Measurements from ENCODE around the gene ANKRD12. TPM values are rescaled to one million over a fixed set of nuclear protein-coding genes. Genes with fewer than 3 reads are reported as not detected.
"Not testable (repeated sequence)": the region's sequence is repeated elsewhere in the genome, so short reads cannot be mapped to it uniquely, and the experiment has no call there.

The ANKRD12 gene
- polyA plus RNA-seq, 3 donors: 29.2 to 33.9 (median 32.8) TPM

DNA sequence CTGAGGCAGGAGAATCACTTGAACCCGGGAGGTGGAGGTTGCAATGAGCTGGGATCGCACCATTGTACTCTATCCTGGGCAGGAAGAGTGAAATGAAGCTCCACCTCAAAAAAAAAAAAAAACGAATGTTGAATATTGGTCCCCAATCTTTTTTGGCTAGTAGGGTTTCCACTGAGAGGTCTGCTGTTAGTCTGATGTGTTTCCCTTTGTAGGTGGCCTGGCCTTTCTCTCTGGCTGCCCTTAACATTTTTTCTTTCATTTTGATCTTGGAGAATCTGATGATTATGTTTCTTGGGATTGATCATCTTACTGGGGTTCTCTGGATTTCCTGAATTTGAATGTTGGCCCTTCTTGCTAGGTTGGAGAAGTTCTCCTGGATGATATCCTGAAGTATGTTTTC, 35.3 kb downstream of the ANKRD12 start:
- DNase-seq (ENCODE audit: extremely low read depth in 1 of 11, low read depth in 9 of 11, low spot score in 4 of 11): not testable (repeated sequence)

DNA sequence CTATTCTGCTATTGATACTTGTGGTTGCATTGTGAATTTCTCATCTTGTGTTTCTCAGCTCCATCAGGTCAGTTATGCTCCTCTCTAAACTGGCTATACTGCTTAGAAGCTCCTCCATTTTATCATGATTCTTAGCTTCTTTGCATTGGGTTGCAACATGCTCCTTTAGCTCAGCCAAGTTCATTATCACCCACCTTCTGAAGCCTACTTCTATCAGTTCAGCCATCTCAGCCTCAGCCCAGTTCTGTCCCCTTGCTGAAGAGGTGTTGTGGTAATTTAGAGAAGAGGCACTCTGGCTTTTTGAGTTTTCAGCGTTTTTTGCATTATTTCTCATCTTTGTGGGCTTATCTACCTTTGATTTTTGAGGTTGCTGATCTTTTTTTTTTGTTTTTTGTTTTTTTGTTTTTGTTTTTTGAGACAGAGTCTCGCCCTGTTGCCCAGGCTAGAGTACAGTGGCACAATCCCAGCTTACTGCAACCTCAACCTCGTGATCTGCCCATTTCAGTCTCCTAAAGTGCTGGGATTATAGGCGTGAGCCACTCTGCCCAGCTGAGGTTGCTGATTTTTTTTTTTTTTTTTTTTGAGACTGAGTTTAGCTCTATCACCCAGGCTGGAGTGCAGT, 36.0 kb downstream of the ANKRD12 start:
- no peak for DNase-seq (ENCODE audit: extremely low read depth in 1 of 11, low read depth in 9 of 11, low spot score in 4 of 11)

DNA sequence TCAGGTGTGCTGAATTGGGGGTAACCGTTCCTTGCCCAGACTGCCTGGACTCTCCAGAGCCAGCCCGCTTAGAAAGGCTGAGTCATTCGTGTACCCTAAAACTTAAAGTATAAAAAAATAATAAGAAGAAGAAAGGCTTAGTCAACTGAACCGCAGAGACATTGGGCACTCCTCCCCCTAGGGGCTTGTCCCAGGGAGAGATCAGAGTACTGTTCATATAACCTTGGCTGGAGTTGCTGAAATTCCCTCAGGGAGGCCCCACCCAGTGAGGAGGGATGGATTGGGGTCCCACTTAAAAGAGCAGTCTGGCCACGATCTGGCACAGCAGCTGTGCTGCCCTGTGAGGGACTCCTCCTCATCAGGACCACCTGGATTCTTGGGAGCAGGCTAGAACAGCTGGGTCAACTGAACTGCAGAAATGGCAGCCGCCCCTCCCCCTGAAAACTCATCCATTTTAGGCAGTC, 37.2 kb downstream of the ANKRD12 start:
- no peak for DNase-seq (ENCODE audit: extremely low read depth in 1 of 11, low read depth in 9 of 11, low spot score in 4 of 11)

DNA sequence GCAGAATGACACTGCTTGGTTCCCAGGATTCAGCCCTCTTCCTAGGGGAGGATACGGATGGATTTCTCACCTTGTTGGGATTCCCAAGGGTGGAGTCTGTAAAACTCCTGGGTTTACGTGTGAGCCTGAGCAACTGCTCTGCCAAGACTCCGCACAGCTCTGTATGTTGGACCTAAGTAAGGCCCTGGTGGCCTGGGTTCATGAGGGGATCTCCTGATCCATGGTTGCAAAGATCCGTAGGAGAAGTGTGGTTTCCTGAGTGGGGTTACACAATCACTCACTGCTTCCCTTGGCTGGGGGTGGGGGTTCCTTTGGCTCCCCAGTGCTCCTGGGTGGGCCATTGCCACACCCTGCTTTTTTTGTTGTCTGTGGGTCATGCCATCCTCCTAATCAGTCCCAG, 37.7 kb downstream of the ANKRD12 start:
- DNase-seq (ENCODE audit: extremely low read depth in 1 of 11, low read depth in 9 of 11, low spot score in 4 of 11): no peak

DNA sequence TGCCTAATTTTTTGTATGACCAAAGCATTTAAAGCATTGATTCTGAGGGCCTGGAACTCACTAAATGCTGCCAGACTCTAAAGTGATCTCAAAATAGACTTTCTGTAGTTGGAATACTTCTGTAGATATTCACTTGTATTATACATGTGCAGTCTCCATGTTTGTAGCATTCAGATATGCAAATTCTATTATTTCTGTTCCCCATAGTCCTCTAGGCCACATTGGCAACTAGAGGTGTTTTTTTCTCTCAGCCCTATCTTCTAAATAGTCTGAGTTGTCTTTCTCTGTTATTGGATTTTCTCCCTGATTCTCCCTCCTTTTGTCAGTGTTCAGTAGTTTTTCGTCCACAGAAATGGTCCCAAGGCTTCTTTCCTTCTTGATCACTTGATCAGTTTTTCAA, 38.5 kb downstream of the ANKRD12 start:
- DNase-seq (ENCODE audit: extremely low read depth in 1 of 11, low read depth in 9 of 11, low spot score in 4 of 11): no peak

DNA sequence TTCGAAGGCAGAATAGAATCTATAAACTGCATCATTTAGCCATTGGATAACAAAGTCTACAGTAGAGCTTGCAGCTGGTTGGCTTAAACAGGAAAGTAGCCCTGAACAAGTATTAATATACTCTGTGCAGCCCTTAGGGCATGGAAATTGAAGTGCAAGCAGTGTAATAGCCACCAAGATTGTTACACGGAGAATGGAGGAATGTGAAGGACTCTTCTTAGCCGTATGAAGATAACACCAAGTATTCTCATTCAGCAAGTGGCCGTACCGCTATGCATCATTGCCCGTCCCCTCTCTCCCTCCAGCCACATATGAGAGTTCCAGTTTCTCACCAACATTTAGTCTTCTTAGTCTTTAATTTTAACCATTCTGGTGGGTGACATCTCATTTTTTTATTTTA, 40.5 kb downstream of the ANKRD12 start:
- DNase-seq (ENCODE audit: extremely low read depth in 1 of 11, low read depth in 9 of 11, low spot score in 4 of 11): no peak

DNA sequence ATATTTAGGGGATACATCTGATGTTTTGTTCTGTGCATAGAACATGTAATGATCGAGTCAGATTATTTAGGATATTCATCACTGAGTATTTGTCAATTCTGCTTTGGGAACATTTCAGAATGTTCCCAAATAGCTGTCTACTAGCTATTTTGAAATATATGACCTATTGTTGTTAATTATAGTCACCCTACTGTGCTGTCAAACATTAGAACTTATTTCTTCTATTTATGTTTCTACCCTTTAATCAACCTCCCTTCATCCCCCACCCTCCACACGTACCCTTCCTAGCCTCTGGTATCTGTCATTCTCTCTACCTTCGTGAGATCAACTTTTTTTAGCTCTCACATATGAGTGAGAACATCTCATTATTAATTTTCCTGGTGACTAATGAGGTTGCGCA, 40.9 kb downstream of the ANKRD12 start:
- no peak for DNase-seq (ENCODE audit: extremely low read depth in 1 of 11, low read depth in 9 of 11, low spot score in 4 of 11)

DNA sequence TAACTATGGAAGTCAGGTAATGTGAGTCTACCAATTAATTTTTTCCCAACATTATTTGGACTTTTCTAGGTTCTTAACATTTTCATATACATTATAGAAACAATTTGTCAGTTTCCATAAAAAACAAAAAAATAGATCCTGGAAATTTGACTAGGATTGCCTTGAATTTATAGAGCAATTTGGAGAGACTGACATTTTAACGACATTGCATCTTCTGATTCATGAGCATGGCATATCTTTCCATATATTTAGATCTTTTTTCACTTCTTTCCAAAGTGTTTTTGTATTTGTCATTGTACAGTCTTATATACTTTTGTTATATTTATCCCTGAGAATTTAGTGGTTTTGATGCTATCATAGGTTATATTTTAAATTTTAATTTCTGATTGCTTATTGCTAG, 42.0 kb downstream of the ANKRD12 start:
- no peak for DNase-seq (ENCODE audit: extremely low read depth in 1 of 11, low read depth in 9 of 11, low spot score in 4 of 11)

DNA sequence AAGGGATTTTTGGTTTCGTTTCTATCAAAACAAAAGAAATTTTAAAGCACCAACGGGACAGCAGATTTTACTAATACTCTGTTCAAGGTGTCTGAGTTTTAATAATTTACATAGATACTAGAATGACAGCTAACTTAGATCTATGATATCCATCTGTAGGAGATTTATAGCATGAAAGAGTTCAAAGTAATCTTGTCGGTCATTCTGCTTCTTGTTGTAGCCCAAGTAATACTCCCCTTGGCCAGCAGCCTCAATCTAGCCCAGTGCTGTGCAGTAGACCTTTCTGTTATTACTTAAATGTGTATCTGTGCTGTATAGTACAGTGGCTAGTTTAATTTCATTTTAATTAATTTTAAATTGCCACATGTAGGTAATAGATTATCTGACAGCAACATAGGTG, 44.7 kb downstream of the ANKRD12 start:
- DNase-seq (ENCODE audit: extremely low read depth in 1 of 11, low read depth in 9 of 11, low spot score in 4 of 11): no peak

DNA sequence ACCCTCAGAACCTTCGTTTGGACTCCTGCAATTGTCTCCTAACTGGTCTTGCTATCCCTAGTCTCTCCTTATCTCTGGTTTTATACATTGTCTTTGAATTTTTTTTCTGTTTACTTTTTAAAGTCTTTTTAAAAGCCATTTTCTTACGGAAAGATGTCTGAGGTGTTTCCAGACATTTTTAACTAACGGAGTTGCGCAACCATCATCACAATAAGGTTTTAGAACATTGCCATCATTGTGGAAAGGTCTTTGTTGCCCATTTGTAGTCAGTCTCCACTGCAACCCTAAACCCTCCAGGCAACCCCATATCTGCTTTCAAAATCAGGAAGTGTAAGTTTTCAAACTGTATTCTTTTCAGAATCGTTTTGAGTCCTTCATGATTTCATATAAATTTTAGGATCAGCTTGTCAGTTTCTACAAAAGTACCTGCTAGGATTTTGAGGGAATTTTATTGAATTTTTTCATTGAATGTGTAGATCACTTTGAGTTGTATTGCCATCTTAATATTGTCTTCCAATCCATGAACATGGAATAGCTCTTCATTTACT, 46.3 kb downstream of the ANKRD12 start:
- no peak for DNase-seq (ENCODE audit: extremely low read depth in 1 of 11, low read depth in 9 of 11, low spot score in 4 of 11)

DNA sequence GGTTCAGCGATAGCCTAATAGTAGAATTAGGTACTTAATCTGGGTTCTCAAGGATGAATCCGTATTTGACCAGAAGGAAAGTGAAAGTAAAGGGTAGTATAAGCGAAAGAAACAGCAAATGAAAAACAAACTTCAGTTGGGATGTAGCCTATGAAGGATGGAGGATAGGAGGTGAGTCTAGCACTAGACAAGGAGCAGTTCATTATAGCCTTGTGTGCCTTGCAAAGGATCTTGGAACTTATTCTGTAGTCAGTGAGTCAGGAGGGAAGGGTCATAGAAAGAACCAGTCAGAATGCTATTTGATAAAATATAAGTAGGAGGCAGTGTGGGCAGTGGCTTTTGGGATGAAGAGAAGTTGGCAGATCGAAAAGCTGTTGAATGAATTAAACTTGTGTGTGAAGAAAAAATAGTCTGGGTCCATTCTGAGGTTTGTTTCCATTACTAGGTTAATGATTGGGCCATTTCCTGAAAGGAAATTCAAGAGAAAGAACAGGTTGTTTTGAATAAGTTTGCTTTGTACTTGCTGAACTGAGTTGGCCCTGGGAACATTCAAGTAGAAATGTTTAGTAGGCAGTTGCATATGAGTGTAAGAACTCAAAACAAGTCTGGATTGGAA, 48.5 kb downstream of the ANKRD12 start:
- no peak for DNase-seq (ENCODE audit: extremely low read depth in 1 of 11, low read depth in 9 of 11, low spot score in 4 of 11)

DNA sequence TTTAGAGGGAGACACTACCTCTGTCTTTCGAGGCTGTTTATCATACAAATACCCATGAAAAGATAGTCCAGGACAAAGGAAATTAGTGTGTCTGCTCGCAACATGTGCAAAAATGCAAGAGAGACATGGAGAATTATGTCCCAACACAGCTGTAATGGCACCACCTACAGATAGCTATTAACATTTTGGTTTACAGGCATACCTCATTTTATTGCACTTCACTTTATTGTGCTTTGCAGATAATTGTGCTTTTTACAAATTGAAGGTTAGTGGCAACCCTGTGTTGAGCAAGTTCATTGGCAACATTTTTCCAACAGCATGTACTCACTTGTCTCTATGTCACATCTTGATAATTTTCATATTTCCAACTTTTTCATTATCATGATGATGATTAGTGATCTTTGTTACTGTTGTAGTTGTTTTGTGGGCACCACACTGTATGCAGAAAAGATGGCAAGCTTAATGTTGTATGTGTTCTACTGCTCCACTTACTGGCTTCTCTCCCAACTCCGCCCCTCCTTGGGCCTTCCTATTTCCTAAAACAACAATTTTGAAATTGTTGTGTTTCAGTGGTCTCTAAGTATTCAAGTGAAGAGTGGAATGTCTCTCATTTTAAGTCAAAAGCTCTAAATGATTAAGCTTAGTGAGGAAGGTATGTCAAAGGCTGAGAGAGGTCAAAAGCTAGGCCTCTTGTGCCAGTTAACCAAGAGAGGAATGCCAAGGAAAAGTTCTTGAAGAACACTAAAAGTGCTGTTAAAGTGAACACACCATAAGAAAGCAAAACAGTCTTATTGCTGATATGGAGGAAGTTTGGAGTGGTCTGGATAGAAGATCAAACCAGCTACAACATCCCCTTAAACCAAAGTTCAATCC, 52.0 kb downstream of the ANKRD12 start:
- DNase-seq (ENCODE audit: extremely low read depth in 1 of 11, low read depth in 9 of 11, low spot score in 4 of 11): no peak

DNA sequence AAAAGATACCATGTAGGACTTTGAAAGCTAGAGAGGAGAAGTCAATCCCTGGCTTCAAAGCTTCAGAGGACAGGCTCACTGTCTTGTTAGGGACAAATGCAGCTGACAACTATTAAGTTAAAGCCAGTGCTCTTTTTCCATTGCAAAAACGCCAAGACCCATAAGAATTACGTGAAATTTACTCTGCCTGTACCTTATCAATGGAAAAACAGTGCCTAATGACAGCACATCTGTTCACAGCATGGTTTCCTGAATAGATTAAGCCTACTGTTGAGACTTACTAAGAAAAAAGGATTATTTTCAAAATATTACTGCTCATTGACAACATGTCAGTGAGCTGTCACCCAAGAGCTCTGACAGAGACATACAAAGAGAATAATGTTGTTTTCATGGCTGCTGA, 52.9 kb downstream of the ANKRD12 start:
- no peak for DNase-seq (ENCODE audit: extremely low read depth in 1 of 11, low read depth in 9 of 11, low spot score in 4 of 11)

DNA sequence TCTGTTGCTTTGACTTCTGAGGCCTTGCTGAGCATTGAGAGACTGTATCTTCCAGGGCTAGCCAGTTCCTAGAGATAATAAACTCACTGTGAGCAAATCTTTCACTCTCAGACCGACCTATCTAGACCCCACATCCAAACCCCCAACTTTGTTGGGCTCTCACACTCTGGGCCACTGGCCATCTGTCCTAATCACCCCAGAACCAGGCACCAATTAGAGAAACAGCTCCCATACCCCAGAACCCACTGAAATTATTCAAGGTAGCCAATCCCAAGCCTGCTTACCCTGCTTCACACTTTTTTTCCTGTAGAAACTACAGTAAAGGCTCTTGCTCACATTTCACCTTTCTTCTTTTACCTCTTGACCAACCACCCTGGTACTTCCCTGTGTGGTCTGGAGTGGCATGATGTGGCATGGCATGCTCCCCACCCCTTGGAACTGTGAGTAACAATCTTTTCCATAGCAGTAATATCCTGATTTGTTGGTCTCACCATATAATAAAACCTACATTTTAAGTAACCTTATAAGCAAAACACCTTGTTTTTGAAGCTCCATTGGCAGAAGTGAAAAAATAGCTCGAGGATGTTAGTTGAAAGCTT, 55.2 kb downstream of the ANKRD12 start:
- DNase-seq (ENCODE audit: extremely low read depth in 1 of 11, low read depth in 9 of 11, low spot score in 4 of 11): no peak

DNA sequence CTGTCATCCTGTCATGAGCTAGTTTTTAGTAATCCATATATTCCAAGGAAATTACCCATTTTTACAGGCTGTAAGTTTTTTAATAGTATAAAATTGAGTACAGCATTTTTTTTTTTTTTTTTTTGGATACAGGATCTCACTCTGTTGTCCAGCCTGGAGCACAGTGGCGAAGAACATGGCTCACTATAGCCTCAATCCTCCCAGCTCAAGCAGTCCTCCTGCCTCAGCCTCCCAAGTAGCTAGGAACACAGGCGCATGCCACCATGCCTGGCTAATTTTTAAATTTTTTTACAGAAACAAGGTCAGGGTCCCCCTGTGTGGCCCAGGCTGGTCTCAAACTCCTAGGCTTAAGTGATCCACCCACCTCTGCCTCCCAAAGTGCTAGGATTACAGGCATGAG, 56.5 kb downstream of the ANKRD12 start:
- DNase-seq (ENCODE audit: extremely low read depth in 1 of 11, low read depth in 9 of 11, low spot score in 4 of 11): no peak

DNA sequence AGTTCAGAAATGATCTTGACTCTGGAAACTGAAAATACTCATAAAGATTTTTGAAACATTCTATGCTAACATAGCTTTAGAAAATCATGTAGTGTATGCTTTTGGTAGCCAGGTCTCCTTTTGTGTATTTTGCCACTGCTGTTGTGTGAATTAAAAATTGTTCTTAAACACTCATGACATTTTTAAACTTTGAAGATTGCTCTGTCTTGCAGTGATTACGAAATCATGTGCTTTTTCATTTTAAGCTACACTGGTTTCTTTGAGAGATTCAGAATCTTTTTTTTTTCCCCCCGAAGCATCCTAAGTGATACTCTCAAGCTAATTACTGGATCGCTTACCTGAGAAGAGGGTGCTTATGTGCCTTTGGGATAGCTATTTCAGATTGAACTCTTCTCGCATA, 60.0 kb downstream of the ANKRD12 start:
- DNase-seq (ENCODE audit: extremely low read depth in 1 of 11, low read depth in 9 of 11, low spot score in 4 of 11): no peak

DNA sequence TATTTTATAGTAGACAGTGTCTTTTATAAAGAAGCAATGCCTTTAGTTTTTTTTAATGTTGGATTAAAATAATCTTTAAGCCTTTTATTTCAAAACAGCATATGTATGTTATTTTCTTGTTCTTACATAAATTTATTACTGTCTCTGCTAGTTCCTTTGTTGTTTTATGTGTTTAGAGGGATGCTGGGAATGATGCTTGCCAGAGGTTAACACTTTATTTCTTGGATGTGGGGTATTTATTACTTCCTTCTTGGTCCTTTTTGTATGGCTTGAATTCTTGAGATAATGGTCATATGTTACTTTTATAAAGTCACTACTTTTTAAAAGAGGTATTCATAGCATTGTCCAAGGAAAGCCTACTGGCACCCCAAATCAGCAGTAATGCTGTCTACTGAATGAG, 63.1 kb downstream of the ANKRD12 start:
- peak in 6 of 11 donors; percentile 6 to 54 (median 32) for DNase-seq (ENCODE audit: extremely low read depth in 1 of 11, low read depth in 9 of 11, low spot score in 4 of 11)

DNA sequence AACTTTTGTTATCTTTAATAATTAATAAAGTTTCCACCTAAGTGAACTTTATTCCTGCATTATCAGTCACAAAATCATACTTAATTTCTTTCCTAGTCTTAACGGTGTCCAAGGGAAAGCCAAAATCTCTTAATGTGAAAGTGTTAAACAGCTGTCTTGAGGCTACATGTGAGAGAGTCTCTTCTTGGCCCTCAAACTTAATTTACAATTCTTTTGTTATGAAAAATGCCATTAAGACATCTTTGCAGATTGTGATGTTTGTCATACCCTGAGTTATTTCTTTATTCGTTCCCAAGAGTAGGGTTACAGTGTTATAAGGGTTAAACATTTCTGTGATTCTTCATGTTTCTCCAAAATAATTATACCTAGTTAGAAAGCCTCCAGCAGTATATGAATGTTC, 64.6 kb downstream of the ANKRD12 start:
- DNase-seq (ENCODE audit: extremely low read depth in 1 of 11, low read depth in 9 of 11, low spot score in 4 of 11): no peak

DNA sequence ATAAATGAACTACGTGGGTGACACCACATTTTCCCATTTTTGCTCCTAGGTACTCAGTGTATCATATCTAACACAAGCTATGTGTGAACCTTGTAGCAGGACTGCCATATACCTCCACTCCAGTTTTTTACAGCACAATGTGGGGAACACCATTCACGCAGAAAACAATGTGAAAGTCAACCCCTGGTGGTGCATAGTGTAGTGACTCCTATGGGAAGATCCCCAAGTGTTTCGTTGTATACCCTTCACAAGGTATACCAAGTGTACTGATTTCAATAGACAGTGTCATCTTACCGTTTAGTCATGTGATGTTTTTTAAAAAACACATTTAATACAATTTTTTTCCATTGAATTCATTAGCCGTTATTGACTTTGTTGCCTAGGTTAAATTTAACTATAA, 68.1 kb downstream of the ANKRD12 start:
- no peak for DNase-seq (ENCODE audit: extremely low read depth in 1 of 11, low read depth in 9 of 11, low spot score in 4 of 11)

DNA sequence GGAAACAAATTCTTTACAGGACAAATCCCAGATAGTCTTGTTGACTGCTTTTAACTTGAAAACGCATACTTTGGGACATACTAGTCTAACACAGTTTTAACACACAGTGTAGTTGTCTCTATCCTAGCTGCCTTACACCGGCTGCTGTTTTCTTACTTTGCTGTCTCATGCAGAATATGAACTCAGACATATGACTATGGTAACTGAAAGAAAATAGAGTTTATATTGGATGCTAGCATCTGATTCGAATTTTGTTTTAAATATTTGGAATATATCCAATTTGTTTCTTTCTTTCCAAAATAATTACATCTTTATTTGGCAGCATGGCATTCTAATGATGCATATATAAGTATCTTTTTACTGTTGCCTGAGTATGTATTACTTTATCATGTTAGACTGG, 69.8 kb downstream of the ANKRD12 start:
- DNase-seq (ENCODE audit: extremely low read depth in 1 of 11, low read depth in 9 of 11, low spot score in 4 of 11): no peak

All from renal cortex interstitium (tissue), 11 donors.